DOHH2 (cell line): Measurements from ENCODE around the gene UBXN2A.

Experiments used
- EZH2phosphoT487 ChIP-seq: fragments of 200-600 bp; sonication (generic); IDR thresholded peaks from 2 replicates; pipeline ENCODE4 v1.6.1; 2017; ENCODE audit warnings: borderline replicate concordance, mild to moderate bottlenecking, antibody characterized with exemption, low read length, moderate library complexity, mixed read lengths
- TF ChIP-seq, protein P1 (sequence below): fragments of 200-600 bp; sonication (generic); IDR thresholded peaks from one replicate; pipeline ENCODE4 v1.5.1; 2014; ENCODE audit warnings: antibody characterized with exemption, mild to moderate bottlenecking, low read depth, low read length; ENCODE audit not compliant: poor library complexity, severe bottlenecking

DNA sequence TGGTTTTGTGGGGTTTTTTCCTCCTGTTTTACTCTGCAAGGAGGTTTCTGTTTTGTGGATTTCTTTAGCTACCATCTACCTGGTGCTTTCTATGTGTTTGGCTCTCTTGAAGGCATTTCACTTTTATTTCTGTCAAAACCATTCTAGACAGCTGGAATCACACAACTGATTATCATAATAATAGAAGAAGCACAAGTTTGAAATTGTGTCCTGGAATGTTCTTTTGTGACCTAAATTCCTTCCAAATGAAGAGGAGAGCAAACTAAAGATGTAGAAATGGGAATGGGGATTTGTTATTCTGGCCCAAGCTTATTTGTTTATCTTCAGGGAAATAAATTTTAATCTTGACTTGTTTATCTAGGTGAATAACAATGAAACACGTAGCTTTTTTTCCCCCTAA, 52.7 kb downstream of the UBXN2A start:
- TF ChIP-seq, protein P1, sequence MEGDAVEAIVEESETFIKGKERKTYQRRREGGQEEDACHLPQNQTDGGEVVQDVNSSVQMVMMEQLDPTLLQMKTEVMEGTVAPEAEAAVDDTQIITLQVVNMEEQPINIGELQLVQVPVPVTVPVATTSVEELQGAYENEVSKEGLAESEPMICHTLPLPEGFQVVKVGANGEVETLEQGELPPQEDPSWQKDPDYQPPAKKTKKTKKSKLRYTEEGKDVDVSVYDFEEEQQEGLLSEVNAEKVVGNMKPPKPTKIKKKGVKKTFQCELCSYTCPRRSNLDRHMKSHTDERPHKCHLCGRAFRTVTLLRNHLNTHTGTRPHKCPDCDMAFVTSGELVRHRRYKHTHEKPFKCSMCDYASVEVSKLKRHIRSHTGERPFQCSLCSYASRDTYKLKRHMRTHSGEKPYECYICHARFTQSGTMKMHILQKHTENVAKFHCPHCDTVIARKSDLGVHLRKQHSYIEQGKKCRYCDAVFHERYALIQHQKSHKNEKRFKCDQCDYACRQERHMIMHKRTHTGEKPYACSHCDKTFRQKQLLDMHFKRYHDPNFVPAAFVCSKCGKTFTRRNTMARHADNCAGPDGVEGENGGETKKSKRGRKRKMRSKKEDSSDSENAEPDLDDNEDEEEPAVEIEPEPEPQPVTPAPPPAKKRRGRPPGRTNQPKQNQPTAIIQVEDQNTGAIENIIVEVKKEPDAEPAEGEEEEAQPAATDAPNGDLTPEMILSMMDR: no peak
- no peak for TF ChIP-seq EZH2phosphoT487
